GM12875 (cell line): Measurements from ENCODE around the gene CISD1.
"Not testable (repeated sequence)": the region's sequence is repeated elsewhere in the genome, so short reads cannot be mapped to it uniquely, and the experiment has no call there.

Source experiments
- H3K4me3 ChIP-seq: one replicate; pipeline ENCODE4 v1.5.1; 2011; ENCODE audit warnings: low read depth, low read length, control low read depth
- CTCF ChIP-seq: IDR thresholded peaks from 2 replicates; pipeline ENCODE4 v1.5.1; 2011; ENCODE audit warnings: low read depth, mild to moderate bottlenecking, control low read depth, inconsistent platforms, low read length, moderate library complexity, borderline replicate concordance; ENCODE audit not compliant: insufficient read depth

CISD1 gene

DNA sequence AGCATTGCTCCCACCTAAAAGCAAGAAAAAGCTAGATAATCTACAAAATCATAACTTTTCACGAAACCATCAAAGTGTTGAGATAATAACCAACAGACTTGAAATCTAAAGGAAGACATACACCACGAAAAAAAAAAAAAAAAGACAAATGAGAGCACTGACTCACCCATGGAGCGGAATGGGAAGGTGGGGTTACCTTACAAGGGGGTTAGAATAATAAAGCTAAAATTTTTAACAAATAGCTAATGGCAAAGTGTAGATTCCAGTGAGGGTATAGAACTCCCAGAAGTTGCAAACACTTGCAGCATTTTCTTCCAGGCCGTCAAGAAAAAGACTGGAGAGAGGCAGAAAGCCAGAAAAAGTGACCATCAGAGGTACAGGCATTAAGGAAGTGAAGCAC, 28.4 kb upstream of the CISD1 start:
- TF ChIP-seq CTCF: no peak
- no peak overlapping the region for H3K4me3 ChIP-seq

DNA sequence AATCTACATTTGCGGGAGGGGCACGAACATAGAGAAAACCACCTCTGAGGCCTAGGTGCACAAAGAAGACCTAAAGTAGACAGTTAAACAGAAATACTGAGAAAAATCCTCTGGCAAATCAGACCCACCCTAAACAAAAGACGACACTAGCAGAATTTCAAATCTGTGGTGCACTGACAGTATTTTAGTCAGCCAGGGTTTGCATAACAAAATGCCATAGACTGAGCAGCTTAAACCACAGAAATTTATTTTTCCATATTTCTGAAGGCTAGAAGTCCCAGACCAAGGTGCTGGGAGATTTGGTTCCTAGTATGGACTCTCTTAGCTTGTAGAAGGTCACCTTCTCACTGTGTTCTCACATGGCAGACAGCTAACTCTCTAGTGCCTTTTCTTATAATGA, 27.6 kb upstream of the CISD1 start:
- no peak overlapping the region for H3K4me3 ChIP-seq
- no peak for TF ChIP-seq CTCF

DNA sequence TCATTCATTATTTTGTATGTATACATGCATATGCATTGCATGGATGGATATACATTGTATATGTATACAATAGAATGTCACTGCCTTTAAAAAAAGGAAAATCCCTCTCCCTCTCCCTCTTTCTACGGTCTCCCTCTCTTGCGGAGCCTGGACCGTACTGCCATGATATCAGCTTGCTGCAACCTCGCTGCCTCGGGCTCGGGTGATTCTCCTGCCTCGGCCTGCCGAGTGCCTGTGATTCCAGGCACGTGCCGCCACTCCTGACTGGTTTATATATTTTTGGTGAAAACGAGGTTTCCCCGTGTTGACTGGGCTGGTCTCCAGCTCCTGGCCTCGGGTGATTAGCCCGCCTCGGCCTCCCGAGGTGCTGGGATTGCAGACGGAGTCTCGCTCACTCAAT, 25.7 kb upstream of the CISD1 start:
- H3K4me3 ChIP-seq: no peak overlapping the region
- no peak for TF ChIP-seq CTCF

DNA sequence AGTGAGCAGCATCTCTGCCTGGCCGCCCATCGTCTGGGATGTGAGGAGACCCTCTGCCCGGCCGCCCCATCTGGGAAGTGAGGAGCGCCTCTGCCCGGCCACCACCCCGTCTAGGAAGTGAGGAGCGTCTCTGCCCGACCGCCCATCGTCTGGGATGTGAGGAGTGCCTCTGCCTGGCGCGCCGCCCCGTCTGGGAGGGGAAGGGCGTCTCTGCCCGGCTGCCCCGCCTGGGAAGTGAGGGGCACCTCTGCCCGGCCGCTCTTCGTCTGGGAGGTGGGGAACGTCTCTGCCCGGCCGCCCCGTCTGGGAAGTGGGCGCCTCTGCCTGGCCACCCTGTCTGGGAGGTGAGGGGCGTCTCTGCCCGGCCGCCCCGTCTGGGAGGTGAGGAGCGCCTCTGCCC, 25.2 kb upstream of the CISD1 start:
- H3K4me3 ChIP-seq: not testable (repeated sequence)

- H3K4me3 ChIP-seq: not testable (repeated sequence)
Observed at GRCh38 chr10:58244242-58244641, 24.7 kb upstream of the CISD1 start.

DNA sequence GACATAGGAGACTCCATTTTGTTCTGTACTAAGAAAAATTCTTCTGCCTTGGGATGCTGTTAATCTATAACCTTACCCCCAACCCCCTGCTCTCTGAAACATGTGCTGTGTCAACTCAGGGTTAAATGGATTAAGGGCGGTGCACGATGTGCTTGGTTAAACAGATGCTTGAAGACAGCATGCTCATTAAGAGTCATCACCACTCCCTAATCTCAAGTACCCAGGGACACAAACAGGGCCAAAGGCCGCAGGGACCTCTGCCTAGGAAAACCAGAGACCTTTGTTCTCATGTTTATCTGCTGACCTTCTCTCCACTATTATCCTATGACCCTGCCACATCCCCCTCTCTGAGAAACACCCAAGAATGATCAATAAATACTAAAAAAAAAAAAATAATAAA, 24.3 kb upstream of the CISD1 start:
- H3K4me3 ChIP-seq: not testable (repeated sequence)

DNA sequence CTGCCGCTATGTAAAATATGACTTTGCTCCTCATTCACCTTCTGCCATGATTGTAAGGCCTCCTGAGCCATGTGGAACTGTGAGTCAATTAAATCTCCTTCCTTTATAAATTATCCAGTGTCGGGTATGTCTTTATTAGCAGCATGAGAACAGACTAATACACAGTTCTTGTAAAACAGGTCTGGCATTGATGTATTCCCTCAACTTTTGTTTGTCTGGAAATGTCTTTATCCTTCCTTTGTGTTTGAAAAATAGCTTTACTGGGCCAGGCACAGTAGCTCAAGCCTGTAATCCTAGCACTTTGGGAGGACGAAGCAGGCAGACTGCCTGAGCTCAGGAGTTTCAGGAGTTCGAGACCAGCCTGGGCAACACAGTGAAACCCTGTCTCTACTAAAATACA, 15.8 kb upstream of the CISD1 start:
- no peak overlapping the region for H3K4me3 ChIP-seq
- no peak for TF ChIP-seq CTCF

GRCh38 chr10:58254644-58255043, 14.3 kb upstream of the CISD1 start:
- no peak for TF ChIP-seq CTCF
- no peak overlapping the region for H3K4me3 ChIP-seq

DNA sequence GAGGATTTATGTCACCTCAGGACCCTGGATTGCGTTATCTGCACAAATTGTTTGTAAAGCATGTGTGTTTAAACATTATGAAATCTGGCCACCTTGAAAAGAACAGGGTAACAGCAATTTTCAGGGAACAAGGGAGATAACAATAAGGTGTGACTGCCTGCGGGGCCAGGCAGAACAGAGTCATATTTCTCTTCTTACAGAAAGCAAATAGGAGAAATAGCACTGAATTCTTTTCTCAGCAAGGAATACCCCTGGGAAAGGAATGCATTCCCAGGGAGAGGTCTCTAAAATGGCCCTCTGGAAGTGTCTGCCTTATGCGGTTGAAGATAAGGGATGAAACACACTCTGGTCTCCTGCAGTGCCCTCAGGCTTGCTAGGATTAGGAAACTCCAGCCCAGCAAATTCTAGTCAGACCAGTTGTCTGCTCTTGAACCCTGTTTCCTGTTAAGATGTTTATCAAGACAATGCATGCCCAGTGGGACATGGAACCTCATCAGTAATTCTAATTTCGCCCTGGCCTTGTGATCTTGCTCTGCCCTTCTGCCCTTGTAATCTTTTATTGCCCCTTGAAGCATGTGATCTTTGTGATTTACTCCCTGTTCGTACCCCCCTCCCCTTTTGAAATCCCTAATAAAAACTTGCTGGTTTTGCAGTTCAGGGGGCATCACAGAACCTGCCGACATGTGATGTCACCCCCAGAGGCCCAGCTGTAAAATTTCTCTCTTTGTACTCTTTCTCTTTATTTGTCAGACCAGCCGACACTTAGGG, 12.8 kb upstream of the CISD1 start:
- H3K4me3 ChIP-seq: not testable (repeated sequence)
